ENCODE data around the gene CAMTA2. TPM values are rescaled to one million over a fixed set of nuclear protein-coding genes. Genes with fewer than 3 reads are reported as not detected.

The CAMTA2 gene
- total and polyA plus RNA-seq, 4 donors, result 7.8 to 17.6 (median 12.0) TPM

DNA sequence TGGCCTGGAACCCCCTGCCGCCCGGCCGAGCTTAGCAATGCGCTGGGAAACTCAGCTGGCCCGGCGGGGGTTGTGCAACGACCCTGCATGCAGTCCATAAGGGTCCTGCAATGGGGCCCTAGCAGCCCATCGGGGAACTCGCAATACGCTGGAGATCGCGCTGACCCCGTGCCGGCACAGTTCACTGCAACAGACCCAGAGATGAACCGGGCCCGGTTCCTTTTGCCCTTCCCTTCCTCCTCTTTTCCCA, 48.0 kb downstream of the CAMTA2 start:
- H3K4me3 ChIP-seq (ENCODE audit: low read depth in 1 of 3, low read length in 3 of 3), result peak overlapping the region; percentile 79 to 89 (median 83)
- under 1% methylated on average over 16 of the region's 16 CpGs for WGBS
- no peaks in the 10 kb centered on the region for H3K9me3 ChIP-seq (ENCODE audit: control insufficient read depth in 4 of 4, low read length in 3 of 4)
- peak overlapping the region; percentile 69 to 78 for H3K9ac ChIP-seq (ENCODE audit: low read depth in 1 of 2, low read length in 2 of 2)
- no peak for DNase-seq (ENCODE audit: low spot score)
- peaks cover 8 to 48% (median 31%) of the 10 kb centered on the region in 4 donors for H3K4me1 ChIP-seq (ENCODE audit: control insufficient read depth in 4 of 4, insufficient read depth in 4 of 4, low read length in 3 of 4)
- H3K27me3 ChIP-seq (ENCODE audit: control insufficient read depth in 4 of 4, insufficient read depth in 4 of 4, low read length in 3 of 4), result no peaks in the 10 kb centered on the region
- peak overlapping the region; percentile 89 to 90 for H3K27ac ChIP-seq (ENCODE audit: low read depth in 1 of 2, low read length in 2 of 2)
- TF ChIP-seq RXRA (IDR thresholded peaks at IDR 0.05), result no peak
- no peak for TF ChIP-seq HNF4G (IDR thresholded peaks at IDR 0.05)
- TF ChIP-seq EGR1 (IDR thresholded peaks at IDR 0.05; ENCODE audit: low read depth in 2 of 2), result no peak
- TF ChIP-seq TAF1 (conservative IDR thresholded peaks at IDR 0.05), result no peak
- TF ChIP-seq GABPA (IDR thresholded peaks at IDR 0.05 in 1 of 2, conservative IDR thresholded peaks at IDR 0.05 in 1 of 2), result no peak
- TF ChIP-seq, protein P1, sequence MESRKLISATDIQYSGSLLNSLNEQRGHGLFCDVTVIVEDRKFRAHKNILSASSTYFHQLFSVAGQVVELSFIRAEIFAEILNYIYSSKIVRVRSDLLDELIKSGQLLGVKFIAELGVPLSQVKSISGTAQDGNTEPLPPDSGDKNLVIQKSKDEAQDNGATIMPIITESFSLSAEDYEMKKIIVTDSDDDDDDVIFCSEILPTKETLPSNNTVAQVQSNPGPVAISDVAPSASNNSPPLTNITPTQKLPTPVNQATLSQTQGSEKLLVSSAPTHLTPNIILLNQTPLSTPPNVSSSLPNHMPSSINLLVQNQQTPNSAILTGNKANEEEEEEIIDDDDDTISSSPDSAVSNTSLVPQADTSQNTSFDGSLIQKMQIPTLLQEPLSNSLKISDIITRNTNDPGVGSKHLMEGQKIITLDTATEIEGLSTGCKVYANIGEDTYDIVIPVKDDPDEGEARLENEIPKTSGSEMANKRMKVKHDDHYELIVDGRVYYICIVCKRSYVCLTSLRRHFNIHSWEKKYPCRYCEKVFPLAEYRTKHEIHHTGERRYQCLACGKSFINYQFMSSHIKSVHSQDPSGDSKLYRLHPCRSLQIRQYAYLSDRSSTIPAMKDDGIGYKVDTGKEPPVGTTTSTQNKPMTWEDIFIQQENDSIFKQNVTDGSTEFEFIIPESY (IDR thresholded peaks at IDR 0.05), result no peak
- TF ChIP-seq SP1 (IDR thresholded peaks at IDR 0.05), result no peak
- TF ChIP-seq HNF4A (conservative IDR thresholded peaks at IDR 0.05), result no peak
- TF ChIP-seq NR2F2 (IDR thresholded peaks at IDR 0.05), result no peak
- TF ChIP-seq, protein P2, sequence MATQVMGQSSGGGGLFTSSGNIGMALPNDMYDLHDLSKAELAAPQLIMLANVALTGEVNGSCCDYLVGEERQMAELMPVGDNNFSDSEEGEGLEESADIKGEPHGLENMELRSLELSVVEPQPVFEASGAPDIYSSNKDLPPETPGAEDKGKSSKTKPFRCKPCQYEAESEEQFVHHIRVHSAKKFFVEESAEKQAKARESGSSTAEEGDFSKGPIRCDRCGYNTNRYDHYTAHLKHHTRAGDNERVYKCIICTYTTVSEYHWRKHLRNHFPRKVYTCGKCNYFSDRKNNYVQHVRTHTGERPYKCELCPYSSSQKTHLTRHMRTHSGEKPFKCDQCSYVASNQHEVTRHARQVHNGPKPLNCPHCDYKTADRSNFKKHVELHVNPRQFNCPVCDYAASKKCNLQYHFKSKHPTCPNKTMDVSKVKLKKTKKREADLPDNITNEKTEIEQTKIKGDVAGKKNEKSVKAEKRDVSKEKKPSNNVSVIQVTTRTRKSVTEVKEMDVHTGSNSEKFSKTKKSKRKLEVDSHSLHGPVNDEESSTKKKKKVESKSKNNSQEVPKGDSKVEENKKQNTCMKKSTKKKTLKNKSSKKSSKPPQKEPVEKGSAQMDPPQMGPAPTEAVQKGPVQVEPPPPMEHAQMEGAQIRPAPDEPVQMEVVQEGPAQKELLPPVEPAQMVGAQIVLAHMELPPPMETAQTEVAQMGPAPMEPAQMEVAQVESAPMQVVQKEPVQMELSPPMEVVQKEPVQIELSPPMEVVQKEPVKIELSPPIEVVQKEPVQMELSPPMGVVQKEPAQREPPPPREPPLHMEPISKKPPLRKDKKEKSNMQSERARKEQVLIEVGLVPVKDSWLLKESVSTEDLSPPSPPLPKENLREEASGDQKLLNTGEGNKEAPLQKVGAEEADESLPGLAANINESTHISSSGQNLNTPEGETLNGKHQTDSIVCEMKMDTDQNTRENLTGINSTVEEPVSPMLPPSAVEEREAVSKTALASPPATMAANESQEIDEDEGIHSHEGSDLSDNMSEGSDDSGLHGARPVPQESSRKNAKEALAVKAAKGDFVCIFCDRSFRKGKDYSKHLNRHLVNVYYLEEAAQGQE (IDR thresholded peaks at IDR 0.05), result no peak
- no peak for TF ChIP-seq FOXA2 (IDR thresholded peaks at IDR 0.05)
- no peak for TF ChIP-seq FOXA1 (IDR thresholded peaks at IDR 0.05)
- TF ChIP-seq, protein P3, sequence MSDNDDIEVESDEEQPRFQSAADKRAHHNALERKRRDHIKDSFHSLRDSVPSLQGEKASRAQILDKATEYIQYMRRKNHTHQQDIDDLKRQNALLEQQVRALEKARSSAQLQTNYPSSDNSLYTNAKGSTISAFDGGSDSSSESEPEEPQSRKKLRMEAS (IDR thresholded peaks at IDR 0.05), result no peak
- TF ChIP-seq YY1 (IDR thresholded peaks at IDR 0.05), result no peak
- no peak for TF ChIP-seq JUND (IDR thresholded peaks at IDR 0.05)
- TF ChIP-seq, protein P4, sequence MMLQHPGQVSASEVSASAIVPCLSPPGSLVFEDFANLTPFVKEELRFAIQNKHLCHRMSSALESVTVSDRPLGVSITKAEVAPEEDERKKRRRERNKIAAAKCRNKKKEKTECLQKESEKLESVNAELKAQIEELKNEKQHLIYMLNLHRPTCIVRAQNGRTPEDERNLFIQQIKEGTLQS (IDR thresholded peaks at IDR 0.05), result no peak
- peaks cover 4 to 25% (median 14%) of the 10 kb centered on the region in 4 donors for H3K36me3 ChIP-seq (ENCODE audit: control insufficient read depth in 4 of 4, insufficient read depth in 3 of 4, low read depth in 1 of 4, low read length in 3 of 4)

DNA sequence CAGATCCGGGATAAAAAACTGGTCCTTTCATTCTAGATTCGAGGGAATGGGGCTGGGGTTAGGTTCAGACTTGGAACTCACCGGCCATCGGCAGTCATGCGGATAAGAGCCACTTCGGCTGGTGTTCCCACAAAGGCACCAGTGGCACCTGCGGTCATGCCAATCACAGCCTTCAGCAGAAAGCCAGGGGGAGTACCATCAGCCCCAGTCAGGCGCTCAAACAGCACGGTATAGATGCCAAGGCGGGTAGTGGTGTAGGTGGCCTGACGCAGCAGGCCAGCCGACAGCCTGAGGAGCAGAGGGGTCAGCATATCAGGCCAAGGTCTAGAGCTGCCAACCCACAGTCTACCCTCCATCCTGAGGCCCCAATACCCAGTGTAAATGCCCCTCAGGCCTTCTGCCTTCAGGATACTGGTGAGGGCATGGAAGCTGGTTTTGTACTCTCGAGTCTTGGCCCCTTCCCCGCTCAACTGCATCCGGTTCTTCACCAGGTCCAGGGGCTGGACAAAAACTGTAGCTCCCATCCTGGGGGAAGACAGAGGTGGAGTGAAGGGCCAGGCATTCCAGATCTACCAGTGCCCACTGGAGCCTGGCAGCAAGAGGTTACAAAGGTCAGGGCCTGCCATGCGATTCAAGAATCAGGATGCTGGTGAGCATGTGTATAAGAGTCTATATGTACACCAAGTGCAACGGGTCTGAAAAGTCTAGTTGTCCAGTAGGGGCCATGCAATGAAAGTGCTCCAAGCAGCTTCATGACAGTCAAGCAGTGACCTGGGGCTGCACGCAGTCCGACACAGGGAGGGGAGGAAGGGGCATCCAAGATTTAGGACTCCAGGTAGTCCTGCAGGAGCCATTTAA, 48.6 kb downstream of the CAMTA2 start:
- H3K4me3 ChIP-seq (ENCODE audit: low read depth in 1 of 3, low read length in 3 of 3), result peak overlapping the region; percentile 79 to 89 (median 83)
- no peak for DNase-seq (ENCODE audit: low spot score)
- H3K9ac ChIP-seq (ENCODE audit: low read depth in 1 of 2, low read length in 2 of 2), result peak overlapping the region; percentile 69 to 78
- H3K27me3 ChIP-seq (ENCODE audit: control insufficient read depth in 4 of 4, insufficient read depth in 4 of 4, low read length in 3 of 4), result no peaks in the 10 kb centered on the region
- H3K4me1 ChIP-seq (ENCODE audit: control insufficient read depth in 4 of 4, insufficient read depth in 4 of 4, low read length in 3 of 4), result peaks cover 8 to 50% (median 35%) of the 10 kb centered on the region in 4 donors
- TF ChIP-seq HNF4A (conservative IDR thresholded peaks at IDR 0.05), result no peak
- TF ChIP-seq NR2F2 (IDR thresholded peaks at IDR 0.05), result peak; percentile 29
- TF ChIP-seq RAD21 (IDR thresholded peaks at IDR 0.05), result no peak
- TF ChIP-seq, protein P4 (IDR thresholded peaks at IDR 0.05), result no peak
- TF ChIP-seq FOXA1 (IDR thresholded peaks at IDR 0.05), result no peak
- no peak for TF ChIP-seq TAF1 (conservative IDR thresholded peaks at IDR 0.05)
- TF ChIP-seq RXRA (IDR thresholded peaks at IDR 0.05), result peak in 1 of 2 donors; percentile 32
- TF ChIP-seq, protein P5, sequence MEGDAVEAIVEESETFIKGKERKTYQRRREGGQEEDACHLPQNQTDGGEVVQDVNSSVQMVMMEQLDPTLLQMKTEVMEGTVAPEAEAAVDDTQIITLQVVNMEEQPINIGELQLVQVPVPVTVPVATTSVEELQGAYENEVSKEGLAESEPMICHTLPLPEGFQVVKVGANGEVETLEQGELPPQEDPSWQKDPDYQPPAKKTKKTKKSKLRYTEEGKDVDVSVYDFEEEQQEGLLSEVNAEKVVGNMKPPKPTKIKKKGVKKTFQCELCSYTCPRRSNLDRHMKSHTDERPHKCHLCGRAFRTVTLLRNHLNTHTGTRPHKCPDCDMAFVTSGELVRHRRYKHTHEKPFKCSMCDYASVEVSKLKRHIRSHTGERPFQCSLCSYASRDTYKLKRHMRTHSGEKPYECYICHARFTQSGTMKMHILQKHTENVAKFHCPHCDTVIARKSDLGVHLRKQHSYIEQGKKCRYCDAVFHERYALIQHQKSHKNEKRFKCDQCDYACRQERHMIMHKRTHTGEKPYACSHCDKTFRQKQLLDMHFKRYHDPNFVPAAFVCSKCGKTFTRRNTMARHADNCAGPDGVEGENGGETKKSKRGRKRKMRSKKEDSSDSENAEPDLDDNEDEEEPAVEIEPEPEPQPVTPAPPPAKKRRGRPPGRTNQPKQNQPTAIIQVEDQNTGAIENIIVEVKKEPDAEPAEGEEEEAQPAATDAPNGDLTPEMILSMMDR (IDR thresholded peaks at IDR 0.05; ENCODE audit: low read depth, low read length, missing input control), result no peak
- TF ChIP-seq HNF4G (IDR thresholded peaks at IDR 0.05), result no peak
- TF ChIP-seq, protein P2 (IDR thresholded peaks at IDR 0.05), result no peak
- peaks cover 4 to 21% (median 13%) of the 10 kb centered on the region in 4 donors for H3K36me3 ChIP-seq (ENCODE audit: control insufficient read depth in 4 of 4, insufficient read depth in 3 of 4, low read depth in 1 of 4, low read length in 3 of 4)
- no peaks in the 10 kb centered on the region for H3K9me3 ChIP-seq (ENCODE audit: control insufficient read depth in 4 of 4, low read length in 3 of 4)
- WGBS, result 56% methylated on average over 19 of the region's 19 CpGs
- peak overlapping the region; percentile 89 to 90 for H3K27ac ChIP-seq (ENCODE audit: low read depth in 1 of 2, low read length in 2 of 2)

All from liver (tissue), 9 donors.